ENCODE measurements around the gene PODN. TPM values are rescaled to one million over a fixed set of nuclear protein-coding genes. Genes with fewer than 3 reads are reported as not detected.

The PODN gene
- polyA plus RNA-seq, 4 donors = 0.45 to 26.4 (median 1.6) TPM

DNA sequence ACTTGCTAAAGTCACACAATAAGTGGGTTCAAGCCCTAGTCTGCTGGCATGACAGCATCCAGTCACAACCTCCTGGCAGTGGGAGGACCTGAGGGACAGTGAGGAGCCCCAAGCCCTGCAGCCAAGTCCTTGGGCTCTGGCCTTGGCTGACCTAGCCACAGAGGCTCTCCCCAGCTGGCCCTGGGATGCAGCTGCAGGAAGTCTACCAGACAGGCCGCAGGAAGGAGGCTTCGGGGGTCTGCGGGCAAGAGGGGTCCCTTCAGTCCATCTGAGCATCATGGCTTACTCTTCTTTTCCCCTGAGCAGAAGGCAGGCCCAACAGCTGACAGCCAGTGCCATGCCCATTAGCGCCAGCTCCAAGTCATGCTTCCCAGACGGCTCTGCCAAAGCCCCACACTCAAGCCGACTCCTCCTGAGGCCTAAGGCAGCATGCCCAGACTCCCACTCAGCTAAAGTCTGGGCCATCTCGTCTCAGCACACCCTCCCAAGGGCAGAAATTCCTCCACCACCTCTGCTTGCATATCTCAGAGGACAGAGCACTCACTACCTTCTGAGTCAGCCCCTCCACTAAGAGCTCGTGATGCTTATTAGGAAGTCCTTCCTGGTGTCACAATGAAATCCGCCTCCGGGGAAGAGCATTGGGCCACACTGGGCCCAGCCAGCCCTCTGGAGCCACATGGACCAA lies 60.3 kb downstream of the PODN start:
- H3K36me3 ChIP-seq (ENCODE audit: control insufficient read depth in 3 of 3, insufficient read depth in 2 of 3, low read depth in 1 of 3, low read length in 3 of 3) = no peaks in the 10 kb centered on the region
- no peaks in the 10 kb centered on the region for H3K9me3 ChIP-seq (ENCODE audit: control insufficient read depth in 2 of 2, insufficient read depth in 1 of 2, low read depth in 1 of 2, low read length in 1 of 2)
- H3K4me1 ChIP-seq (ENCODE audit: control insufficient read depth in 3 of 3, insufficient read depth in 2 of 3, low read depth in 1 of 3, low read length in 2 of 3) = peaks cover 0 to 60% (median 11%) of the 10 kb centered on the region in 3 donors
- no peak for DNase-seq
- FAIRE-seq = no peak
- no peak overlapping the region for H3K4me3 ChIP-seq (ENCODE audit: low read depth in 1 of 3, low read length in 3 of 3)
- 59 to 71% (median 66%) methylated on average over 10 of the region's 10 CpGs for WGBS, 3 donors
- H3K27ac ChIP-seq (ENCODE audit: low read depth in 1 of 3, low read length in 2 of 3) = peak overlapping the region in 1 of 3 donors; percentile 22
- H3K27me3 ChIP-seq (ENCODE audit: control insufficient read depth in 3 of 3, insufficient read depth in 3 of 3, low read length in 3 of 3) = no peaks in the 10 kb centered on the region

- FAIRE-seq (no peak), DNase-seq (peak in 1 of 2 donors; percentile 70)
- Histone ChIP-seq H3K36me3 (ENCODE audit: control insufficient read depth in 3 of 3, insufficient read depth in 2 of 3, low read depth in 1 of 3, low read length in 3 of 3) (no peaks in the 10 kb centered on the region), H3K4me1 (ENCODE audit: control insufficient read depth in 3 of 3, insufficient read depth in 2 of 3, low read depth in 1 of 3, low read length in 2 of 3) (peaks cover 0 to 53% (median 6%) of the 10 kb centered on the region in 3 donors), H3K9me3 (ENCODE audit: control insufficient read depth in 2 of 2, insufficient read depth in 1 of 2, low read depth in 1 of 2, low read length in 1 of 2) (no peaks in the 10 kb centered on the region), H3K4me3 (ENCODE audit: low read depth in 1 of 3, low read length in 3 of 3) (no peak overlapping the region), H3K27ac (ENCODE audit: low read depth in 1 of 3, low read length in 2 of 3) (peak overlapping the region in 1 of 3 donors; percentile 22), H3K27me3 (ENCODE audit: control insufficient read depth in 3 of 3, insufficient read depth in 3 of 3, low read length in 3 of 3) (no peaks in the 10 kb centered on the region)
- WGBS, 3 donors = 52 to 66% (median 56%) methylated on average over 7 of the region's 7 CpGs
Observed at GRCh38 chr1:53122961-53123413, 61.0 kb downstream of the PODN start.

GRCh38 chr1:53123453-53124140 lies 61.6 kb downstream of the PODN start:
- no peak overlapping the region for H3K4me3 ChIP-seq (ENCODE audit: low read depth in 1 of 3, low read length in 3 of 3)
- H3K4me1 ChIP-seq (ENCODE audit: control insufficient read depth in 3 of 3, insufficient read depth in 2 of 3, low read depth in 1 of 3, low read length in 2 of 3) = peaks cover 0 to 48% (median 5%) of the 10 kb centered on the region in 3 donors
- H3K27me3 ChIP-seq (ENCODE audit: control insufficient read depth in 3 of 3, insufficient read depth in 3 of 3, low read length in 3 of 3) = no peaks in the 10 kb centered on the region
- 72 to 87% (median 85%) methylated on average over 19 of the region's 19 CpGs for WGBS, 3 donors
- FAIRE-seq (no peak), DNase-seq (no peak)
- peak overlapping the region in 2 of 3 donors; percentile 13 to 60 for H3K27ac ChIP-seq (ENCODE audit: low read depth in 1 of 3, low read length in 2 of 3)
- no peaks in the 10 kb centered on the region for H3K9me3 ChIP-seq (ENCODE audit: control insufficient read depth in 2 of 2, insufficient read depth in 1 of 2, low read depth in 1 of 2, low read length in 1 of 2)
- no peaks in the 10 kb centered on the region for H3K36me3 ChIP-seq (ENCODE audit: control insufficient read depth in 3 of 3, insufficient read depth in 2 of 3, low read depth in 1 of 3, low read length in 3 of 3)

DNA sequence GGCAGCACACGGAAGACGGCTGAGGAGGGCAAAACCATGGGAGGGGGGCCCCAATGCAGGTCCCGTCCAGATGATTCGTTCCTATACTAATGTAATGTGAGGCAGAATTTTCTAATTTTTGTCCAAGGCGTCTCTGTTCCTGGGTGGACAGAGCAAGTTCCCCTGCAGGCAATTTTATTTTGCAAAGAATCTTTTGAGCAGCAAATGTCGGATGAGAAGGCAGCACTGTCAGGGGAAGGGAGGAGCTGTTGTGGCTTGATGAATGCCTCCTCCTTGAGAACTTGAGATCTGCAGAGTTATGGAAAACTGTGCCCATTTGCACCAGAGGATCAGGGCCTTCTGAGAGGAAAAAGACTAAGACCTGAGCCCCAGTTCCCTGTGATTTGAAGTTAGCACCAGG lies 63.1 kb downstream of the PODN start:
- H3K4me1 ChIP-seq (ENCODE audit: control insufficient read depth in 3 of 3, insufficient read depth in 2 of 3, low read depth in 1 of 3, low read length in 2 of 3) = peaks cover 0 to 42% (median 2%) of the 10 kb centered on the region in 3 donors
- no peak overlapping the region for H3K27ac ChIP-seq (ENCODE audit: low read depth in 1 of 3, low read length in 2 of 3)
- DNase-seq (no peak), FAIRE-seq (no peak)
- WGBS, 3 donors = 73 to 87% (median 80%) methylated on average over 6 of the region's 6 CpGs
- no peaks in the 10 kb centered on the region for H3K27me3 ChIP-seq (ENCODE audit: control insufficient read depth in 3 of 3, insufficient read depth in 3 of 3, low read length in 3 of 3)
- no peak overlapping the region for H3K4me3 ChIP-seq (ENCODE audit: low read depth in 1 of 3, low read length in 3 of 3)
- no peaks in the 10 kb centered on the region for H3K9me3 ChIP-seq (ENCODE audit: control insufficient read depth in 2 of 2, insufficient read depth in 1 of 2, low read depth in 1 of 2, low read length in 1 of 2)
- peaks cover 0 to 2% (median 0%) of the 10 kb centered on the region in 3 donors for H3K36me3 ChIP-seq (ENCODE audit: control insufficient read depth in 3 of 3, insufficient read depth in 2 of 3, low read depth in 1 of 3, low read length in 3 of 3)

GRCh38 chr1:53125623-53126360 lies 63.8 kb downstream of the PODN start:
- H3K27ac ChIP-seq (ENCODE audit: low read depth in 1 of 3, low read length in 2 of 3) = no peak overlapping the region

GRCh38 chr1:53126495-53126894 lies 64.5 kb downstream of the PODN start:
- DNase-seq = no peak
- no peaks in the 10 kb centered on the region for H3K9me3 ChIP-seq (ENCODE audit: control insufficient read depth in 2 of 2, insufficient read depth in 1 of 2, low read depth in 1 of 2, low read length in 1 of 2)
- peaks cover 0 to 3% (median 0%) of the 10 kb centered on the region in 3 donors for H3K36me3 ChIP-seq (ENCODE audit: control insufficient read depth in 3 of 3, insufficient read depth in 2 of 3, low read depth in 1 of 3, low read length in 3 of 3)
- no peak for FAIRE-seq
- 38 to 81% (median 68%) methylated on average over 1 of the region's 1 CpG for WGBS, 3 donors
- no peaks in the 10 kb centered on the region for H3K27me3 ChIP-seq (ENCODE audit: control insufficient read depth in 3 of 3, insufficient read depth in 3 of 3, low read length in 3 of 3)
- H3K27ac ChIP-seq (ENCODE audit: low read depth in 1 of 3, low read length in 2 of 3) = no peak overlapping the region
- H3K4me3 ChIP-seq (ENCODE audit: low read depth in 1 of 3, low read length in 3 of 3) = no peak overlapping the region
- H3K4me1 ChIP-seq (ENCODE audit: control insufficient read depth in 3 of 3, insufficient read depth in 2 of 3, low read depth in 1 of 3, low read length in 2 of 3) = peaks cover 0 to 28% (median 0%) of the 10 kb centered on the region in 3 donors

More at GRCh38 chr1:53125623-53126360, 63.8 kb downstream of the PODN start:
- WGBS, 3 donors = 73 to 77% (median 74%) methylated on average over 10 of the region's 10 CpGs
- H3K4me1 ChIP-seq (ENCODE audit: control insufficient read depth in 3 of 3, insufficient read depth in 2 of 3, low read depth in 1 of 3, low read length in 2 of 3) = peaks cover 0 to 35% (median 0%) of the 10 kb centered on the region in 3 donors
- H3K27me3 ChIP-seq (ENCODE audit: control insufficient read depth in 3 of 3, insufficient read depth in 3 of 3, low read length in 3 of 3) = no peaks in the 10 kb centered on the region
- DNase-seq (no peak), FAIRE-seq (no peak)
- H3K36me3 ChIP-seq (ENCODE audit: control insufficient read depth in 3 of 3, insufficient read depth in 2 of 3, low read depth in 1 of 3, low read length in 3 of 3) = peaks cover 0 to 3% (median 0%) of the 10 kb centered on the region in 3 donors
- no peaks in the 10 kb centered on the region for H3K9me3 ChIP-seq (ENCODE audit: control insufficient read depth in 2 of 2, insufficient read depth in 1 of 2, low read depth in 1 of 2, low read length in 1 of 2)
- H3K4me3 ChIP-seq (ENCODE audit: low read depth in 1 of 3, low read length in 3 of 3) = no peak overlapping the region

DNA sequence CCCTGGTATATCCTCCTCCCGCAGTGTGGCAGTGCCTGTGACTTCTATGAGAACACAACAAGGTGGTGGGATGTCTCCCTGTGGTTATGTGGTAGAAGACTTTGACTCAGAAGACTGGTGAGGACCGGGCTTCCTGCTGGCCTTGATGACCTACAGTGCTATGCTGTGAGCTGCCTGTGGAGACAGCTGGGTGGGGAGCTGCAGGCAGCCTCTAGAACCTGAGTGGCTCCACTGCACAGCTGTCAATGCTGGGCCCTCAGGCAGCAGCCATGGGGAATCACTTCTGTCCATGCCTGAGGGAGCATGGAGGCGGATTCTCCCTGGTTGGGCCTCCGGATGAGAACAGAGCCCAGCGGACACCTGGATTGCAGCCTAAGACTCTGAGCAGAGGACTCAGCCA lies 65.5 kb downstream of the PODN start:
- no peaks in the 10 kb centered on the region for H3K9me3 ChIP-seq (ENCODE audit: control insufficient read depth in 2 of 2, insufficient read depth in 1 of 2, low read depth in 1 of 2, low read length in 1 of 2)
- H3K36me3 ChIP-seq (ENCODE audit: control insufficient read depth in 3 of 3, insufficient read depth in 2 of 3, low read depth in 1 of 3, low read length in 3 of 3) = peaks cover 0 to 3% (median 0%) of the 10 kb centered on the region in 3 donors
- FAIRE-seq = no peak
- no peak overlapping the region for H3K27ac ChIP-seq (ENCODE audit: low read depth in 1 of 3, low read length in 2 of 3)
- 81 to 84% (median 81%) methylated on average over 5 of the region's 5 CpGs for WGBS, 3 donors
- no peak overlapping the region for H3K4me3 ChIP-seq (ENCODE audit: low read depth in 1 of 3, low read length in 3 of 3)
- no peak for DNase-seq
- H3K4me1 ChIP-seq (ENCODE audit: control insufficient read depth in 3 of 3, insufficient read depth in 2 of 3, low read depth in 1 of 3, low read length in 2 of 3) = peaks cover 0 to 17% (median 0%) of the 10 kb centered on the region in 3 donors
- no peaks in the 10 kb centered on the region for H3K27me3 ChIP-seq (ENCODE audit: control insufficient read depth in 3 of 3, insufficient read depth in 3 of 3, low read length in 3 of 3)

- FAIRE-seq (no peak), DNase-seq (no peak)
- peaks cover 0 to 3% (median 0%) of the 10 kb centered on the region in 3 donors for H3K36me3 ChIP-seq (ENCODE audit: control insufficient read depth in 3 of 3, insufficient read depth in 2 of 3, low read depth in 1 of 3, low read length in 3 of 3)
- WGBS, 3 donors = 91 to 94% (median 94%) methylated on average over 4 of the region's 4 CpGs
- H3K27me3 ChIP-seq (ENCODE audit: control insufficient read depth in 3 of 3, insufficient read depth in 3 of 3, low read length in 3 of 3) = no peaks in the 10 kb centered on the region
- H3K9me3 ChIP-seq (ENCODE audit: control insufficient read depth in 2 of 2, insufficient read depth in 1 of 2, low read depth in 1 of 2, low read length in 1 of 2) = no peaks in the 10 kb centered on the region
- peaks cover 0 to 9% (median 0%) of the 10 kb centered on the region in 3 donors for H3K4me1 ChIP-seq (ENCODE audit: control insufficient read depth in 3 of 3, insufficient read depth in 2 of 3, low read depth in 1 of 3, low read length in 2 of 3)
- no peak overlapping the region for H3K27ac ChIP-seq (ENCODE audit: low read depth in 1 of 3, low read length in 2 of 3)
- no peak overlapping the region for H3K4me3 ChIP-seq (ENCODE audit: low read depth in 1 of 3, low read length in 3 of 3)
Observed at GRCh38 chr1:53128401-53128800, 66.4 kb downstream of the PODN start.
